GM21619 (cell line): ENCODE measurements around the gene KRT6B.

ENCODE experiments used
- ATAC-seq: cut with Tn5 transposase; IDR thresholded peaks from one replicate; pipeline ENCODE4 v1.9.1; 2021; ENCODE audit not compliant: unreplicated experiment

Gene KRT6B

DNA sequence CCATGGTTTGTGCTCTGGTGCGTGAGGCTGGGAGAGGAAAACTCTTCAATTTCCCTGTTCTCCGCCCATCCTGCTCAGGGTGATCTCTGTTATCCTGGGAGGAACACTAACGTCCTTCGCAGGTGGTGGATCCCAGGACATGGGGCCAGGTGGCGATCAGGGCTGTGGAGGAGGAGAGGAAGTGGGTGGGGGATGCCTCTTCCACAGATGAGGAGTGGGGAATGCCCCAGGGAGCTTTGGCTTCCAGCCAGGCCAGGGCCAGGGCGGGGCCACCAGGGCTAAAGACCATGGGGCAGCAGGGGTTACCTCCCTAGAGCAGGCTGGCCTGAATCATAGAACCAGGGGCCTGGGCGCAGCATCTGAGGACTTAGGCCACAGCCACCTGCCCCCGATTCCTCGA, 14.4 kb downstream of the KRT6B start:
- ATAC-seq, result no peak

GRCh38 chr12:52436828-52437474, 15.0 kb downstream of the KRT6B start:
- ATAC-seq, result no peak

DNA sequence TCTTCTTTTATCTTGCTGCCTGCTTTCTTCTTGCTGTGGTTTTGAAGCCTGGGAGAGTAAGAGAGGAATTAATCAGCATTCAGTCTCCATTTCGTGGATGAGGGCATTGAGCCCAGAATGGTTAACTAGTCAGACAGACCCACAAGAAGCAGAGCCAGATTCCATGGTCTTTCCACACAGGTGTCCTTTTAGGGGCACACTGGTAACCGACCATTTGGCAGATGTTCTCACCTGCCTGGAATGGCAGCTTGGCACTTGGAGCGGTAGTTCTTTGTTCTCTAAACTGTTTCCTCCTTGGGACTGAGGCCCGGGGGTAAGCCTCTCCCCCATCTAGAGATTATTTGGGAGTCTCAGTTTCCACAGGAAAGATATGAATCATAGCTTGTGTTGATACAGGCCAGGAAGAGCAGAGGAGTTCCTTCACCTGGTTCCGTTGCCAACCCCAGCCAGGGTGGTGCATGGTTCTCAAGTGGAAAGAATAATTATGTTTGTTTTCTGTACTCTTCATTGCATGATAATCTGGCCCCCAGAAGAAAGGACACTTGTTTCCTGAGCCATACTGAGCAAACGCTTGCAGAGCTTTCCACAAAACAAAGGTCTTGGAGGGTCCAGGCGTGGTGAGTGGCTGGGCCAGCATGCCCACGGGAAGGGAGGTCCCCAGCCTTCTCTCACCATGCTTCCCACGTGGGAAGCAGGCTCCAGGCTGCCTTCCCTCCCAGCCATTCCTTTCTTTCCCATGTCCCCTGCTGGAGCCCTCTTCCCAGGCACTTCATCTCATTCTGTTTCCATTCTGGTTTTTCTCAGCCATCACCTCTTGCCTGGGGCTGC, 15.7 kb downstream of the KRT6B start:
- no peak for ATAC-seq

- no peak for ATAC-seq
Observed at GRCh38 chr12:52435659-52435999, 16.3 kb downstream of the KRT6B start.

GRCh38 chr12:52434760-52435530, 17.0 kb downstream of the KRT6B start:
- ATAC-seq, result no peak

GRCh38 chr12:52434081-52434733, 17.7 kb downstream of the KRT6B start, which contains the start of gene KRT75:
Gene KRT75 (minus strand): TSS chr12:52434371. CDS start chr12:52434304, 67 bp downstream.
- no peak for ATAC-seq

GRCh38 chr12:52433501-52434080, 18.4 kb downstream of the KRT6B start:
- ATAC-seq, result no peak

DNA sequence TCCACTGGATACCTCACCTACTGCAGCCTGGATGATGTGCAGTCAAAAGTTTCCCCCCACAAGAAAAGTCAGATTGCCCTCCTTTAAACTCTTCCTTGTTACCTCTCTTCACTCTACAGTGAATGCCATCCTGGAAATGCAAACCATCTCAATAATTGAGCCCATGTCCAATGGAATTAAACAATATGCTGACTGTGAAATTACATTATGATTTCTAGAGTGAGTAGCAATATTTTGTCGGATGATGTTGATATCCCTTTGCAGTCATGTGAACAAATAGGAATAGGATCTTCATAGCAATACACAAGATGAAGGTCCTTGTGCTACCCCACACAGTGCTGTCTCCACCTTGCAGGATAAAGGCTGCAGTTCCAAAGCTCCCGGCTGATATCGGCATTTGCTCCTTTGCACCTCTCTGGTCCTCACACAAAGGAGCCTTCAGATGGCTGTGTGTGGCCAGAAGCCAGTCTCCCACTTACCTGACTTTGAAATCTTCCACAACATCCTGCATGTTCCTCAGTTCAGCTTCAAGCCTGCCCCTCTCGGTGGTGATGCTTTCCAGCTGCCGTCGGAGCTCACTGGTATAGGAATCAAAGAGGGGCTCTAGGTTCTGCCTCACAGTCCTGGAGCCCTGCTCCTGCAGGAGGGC, 19.3 kb downstream of the KRT6B start:
- ATAC-seq, result no peak

DNA sequence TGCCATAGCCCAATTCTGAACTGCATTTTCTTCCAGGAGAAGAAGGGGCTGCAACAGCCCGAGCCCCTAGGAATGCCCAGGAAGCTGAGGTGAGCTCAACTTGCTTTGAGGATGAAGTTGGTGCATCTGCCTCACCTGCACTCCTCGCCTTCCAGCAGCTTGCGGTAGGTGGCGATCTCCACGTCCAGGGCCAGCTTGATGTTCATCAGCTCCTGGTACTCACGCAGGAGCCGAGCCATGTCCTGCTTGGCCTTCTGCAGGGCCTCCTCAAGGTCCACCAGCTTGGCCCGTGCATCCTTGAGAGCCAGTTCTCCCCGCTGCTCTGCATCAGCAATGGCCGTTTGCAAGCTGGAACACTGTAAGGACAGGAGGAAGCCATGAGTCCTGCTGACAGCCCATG, 23.8 kb downstream of the KRT6B start:
- ATAC-seq, result no peak

- no peak for ATAC-seq
Observed at GRCh38 chr12:52427083-52427482, 24.9 kb downstream of the KRT6B start.

DNA sequence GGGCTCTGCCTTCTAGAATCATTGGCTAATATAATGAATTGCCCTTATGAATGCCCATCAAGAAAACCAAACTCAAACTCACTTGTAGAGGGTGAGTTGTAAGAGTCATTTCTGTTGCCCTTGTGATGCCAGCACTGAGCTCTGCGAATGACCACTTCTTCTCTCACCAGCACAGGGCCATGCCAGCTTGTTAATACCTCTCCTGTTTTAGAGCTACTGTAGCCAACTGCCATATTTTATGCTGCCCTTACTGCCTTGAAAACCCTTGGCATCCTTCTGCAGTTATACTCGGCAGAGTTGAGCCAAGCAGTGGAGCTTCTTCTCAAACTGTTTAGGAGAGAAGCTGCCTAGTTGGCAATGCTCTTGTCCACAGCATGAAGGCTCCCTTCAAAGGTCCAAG, 25.9 kb downstream of the KRT6B start:
- ATAC-seq, result no peak

DNA sequence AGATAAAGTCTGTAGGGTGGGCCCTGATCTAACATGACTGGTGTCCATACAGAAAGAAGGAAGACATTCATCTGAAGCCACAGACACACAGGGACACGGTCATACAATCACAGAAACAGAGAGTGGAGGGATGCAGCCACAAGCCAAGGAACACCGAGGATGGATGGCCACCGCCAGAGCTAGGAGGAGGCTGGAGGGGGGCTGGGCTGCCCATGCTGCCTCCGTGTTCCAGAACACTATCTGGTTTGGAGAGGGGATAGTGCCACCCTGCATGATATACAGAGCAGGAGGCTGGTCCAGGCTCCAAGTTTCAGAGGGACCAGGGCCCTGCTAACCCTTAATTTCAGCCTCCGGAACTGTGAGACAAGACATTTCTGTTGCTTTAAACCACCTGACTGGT, 26.5 kb downstream of the KRT6B start:
- ATAC-seq, result no peak

DNA sequence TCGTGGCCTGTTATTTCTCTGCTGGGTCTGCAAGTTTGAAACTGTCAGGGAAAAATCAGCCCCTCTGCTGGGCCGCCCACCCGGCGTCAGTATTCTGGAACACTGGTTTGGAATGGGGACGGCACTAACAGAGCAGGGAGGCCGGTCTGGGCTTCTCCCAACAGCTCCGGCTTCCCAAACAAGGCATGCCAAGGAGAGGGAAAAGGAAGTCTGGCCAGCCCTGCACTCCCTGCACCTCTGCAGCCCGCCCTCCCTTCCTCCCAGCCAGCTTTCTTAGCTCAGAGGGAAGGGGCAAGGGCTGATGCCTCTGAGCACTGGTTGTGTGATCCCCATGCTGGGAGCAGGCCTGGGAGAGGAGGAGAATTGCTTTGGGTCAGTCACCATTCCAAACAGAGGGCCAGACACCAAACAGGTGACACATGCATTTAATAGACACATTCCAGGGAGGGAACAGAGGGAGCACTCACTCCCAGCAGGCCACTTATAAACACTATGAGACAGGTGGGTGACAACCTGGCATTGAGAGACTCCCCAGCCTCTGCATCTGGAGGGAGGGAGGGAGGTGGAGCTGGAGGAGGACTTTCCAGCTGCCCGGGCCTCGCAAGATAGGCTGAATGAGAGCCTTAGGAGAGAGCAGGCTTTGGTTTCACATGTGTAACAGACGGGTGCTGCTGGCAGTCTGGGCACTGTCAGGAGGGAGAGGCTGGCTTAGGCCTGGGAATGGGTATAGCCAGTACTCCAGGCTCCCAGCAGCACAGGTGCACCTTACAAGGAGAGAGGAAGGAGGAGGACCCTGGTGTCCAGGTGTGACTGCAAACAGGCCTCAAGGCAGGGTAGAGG, 28.1 kb downstream of the KRT6B start:
- ATAC-seq, result no peak

DNA sequence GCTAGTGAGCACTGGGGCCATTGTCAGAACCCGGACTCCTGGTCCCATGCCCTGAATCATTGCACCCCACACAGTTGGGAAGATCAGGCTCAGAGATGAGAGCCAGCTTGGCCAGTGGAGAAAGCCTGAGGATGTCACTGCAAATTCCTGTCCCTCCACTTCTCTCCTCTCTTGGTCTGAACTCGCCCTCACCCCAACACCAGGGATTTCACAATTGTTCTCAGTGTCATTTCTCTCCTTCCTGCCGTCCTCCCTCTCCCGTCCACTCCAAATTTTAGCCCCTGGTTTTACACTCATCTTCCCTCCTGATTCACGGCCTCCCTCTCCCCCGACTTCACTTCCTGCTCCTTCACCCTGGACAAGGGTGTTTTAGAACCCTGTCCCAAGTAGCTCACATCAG, 28.9 kb downstream of the KRT6B start:
- no peak for ATAC-seq

- ATAC-seq, result no peak
Observed at GRCh38 chr12:52419656-52420055, 32.3 kb downstream of the KRT6B start.

GRCh38 chr12:52418576-52419110, 33.3 kb downstream of the KRT6B start:
- ATAC-seq, result no peak

DNA sequence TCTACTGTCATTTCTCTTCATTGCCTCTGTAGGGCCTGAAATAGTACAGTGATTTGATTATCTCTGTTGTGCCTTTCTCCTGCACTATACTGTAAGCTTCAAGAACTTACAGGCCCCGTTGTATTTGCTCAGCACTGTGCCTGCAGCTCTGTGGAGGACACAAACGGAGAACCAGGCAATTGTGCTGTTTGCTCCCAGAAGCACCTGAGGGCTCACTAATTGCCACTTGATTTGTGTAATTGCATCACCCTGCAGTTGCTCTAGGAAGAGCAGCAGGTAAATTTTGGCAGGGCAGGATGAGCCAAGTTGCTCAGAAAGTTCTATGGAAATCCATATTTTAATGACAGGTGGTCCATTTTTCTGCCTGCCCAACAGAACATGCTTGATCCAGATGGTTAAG, 34.2 kb downstream of the KRT6B start:
- no peak for ATAC-seq

- no peak for ATAC-seq
Observed at GRCh38 chr12:52416795-52417194, 35.2 kb downstream of the KRT6B start.
